Measurements from ENCODE around the gene RCSD1. TPM values are rescaled to one million over a fixed set of nuclear protein-coding genes. Genes with fewer than 3 reads are reported as not detected.

Gene RCSD1, protein sequence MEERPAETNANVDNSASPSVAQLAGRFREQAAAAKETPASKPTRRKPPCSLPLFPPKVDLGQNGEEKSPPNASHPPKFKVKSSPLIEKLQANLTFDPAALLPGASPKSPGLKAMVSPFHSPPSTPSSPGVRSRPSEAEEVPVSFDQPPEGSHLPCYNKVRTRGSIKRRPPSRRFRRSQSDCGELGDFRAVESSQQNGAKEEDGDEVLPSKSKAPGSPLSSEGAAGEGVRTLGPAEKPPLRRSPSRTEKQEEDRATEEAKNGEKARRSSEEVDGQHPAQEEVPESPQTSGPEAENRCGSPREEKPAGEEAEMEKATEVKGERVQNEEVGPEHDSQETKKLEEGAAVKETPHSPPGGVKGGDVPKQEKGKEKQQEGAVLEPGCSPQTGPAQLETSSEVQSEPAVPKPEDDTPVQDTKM
- total RNA-seq: 100 to 1,000 TPM; 101 to 126 (median 107) TPM
- total RNA-seq (2013): 125 TPM
- 16.5 to 317 (median 137) reads per million in 29 experiments for total RNA-seq

DNA sequence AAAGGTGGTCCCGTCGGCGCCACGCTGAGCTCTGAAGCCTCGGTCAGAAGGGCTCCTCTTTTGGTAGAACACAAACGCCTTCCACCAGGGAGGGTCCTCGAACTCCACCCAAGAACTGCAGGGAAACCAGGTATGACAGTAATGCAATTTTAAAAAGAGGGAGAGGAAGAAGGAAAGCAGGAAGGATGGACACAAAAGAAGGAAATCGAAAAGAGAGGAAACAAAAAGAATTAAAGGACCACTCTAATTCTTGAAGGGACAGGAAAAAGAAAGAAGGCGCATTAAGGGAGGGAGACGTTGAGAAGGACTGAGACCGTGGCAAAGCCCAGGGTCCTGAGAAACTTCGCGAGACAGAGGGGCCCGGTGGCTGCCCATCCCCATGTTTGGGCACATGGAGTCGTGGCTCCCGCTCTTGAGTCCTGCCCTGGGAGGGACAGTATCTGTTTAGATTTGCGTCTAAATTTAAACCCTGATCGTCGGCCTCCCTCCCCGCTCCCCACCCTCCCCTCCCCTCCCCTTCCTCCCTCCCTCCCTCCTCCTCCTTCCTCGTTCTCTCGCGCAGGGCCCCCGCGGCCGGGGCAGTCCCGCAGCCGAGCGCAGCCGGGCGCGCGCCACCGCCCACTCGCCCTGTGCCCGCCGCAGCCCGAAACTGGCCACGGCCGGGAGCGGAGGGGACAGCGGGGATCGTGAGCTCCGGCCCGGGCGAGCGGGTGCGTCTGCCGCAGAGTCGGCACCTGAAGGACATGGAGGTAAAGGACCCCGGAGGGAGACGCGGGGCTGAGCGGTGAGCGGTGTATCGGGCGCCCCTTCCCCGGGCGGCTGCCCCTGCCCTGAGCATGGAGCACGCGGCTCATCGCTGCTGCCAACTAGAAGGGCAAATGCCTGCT is at the start of gene RCSD1:
Gene RCSD1, plus strand, starts transcription at position 552 of the 887 bp plus-strand sequence. Its CDS starts 192 bp downstream, at position 744.
- peak within 1 kb of the TSS; percentile 91 to 95 (median 92) for H3K4me3 Mint-ChIP-seq
- no peaks in the 10 kb centered on the region for H3K27me3 Mint-ChIP-seq
- peak in 23 of 35 experiments; percentile 23 to 72 (median 43) for DNase-seq
- ChIA-PET CTCF (interaction anchor here (0.7 to 2.3 kb wide), 2 partner anchors 25 to 29 kb away, joined by 3 to 17 read pairs; no protein-coding TSS in a partner anchor), POLR2A (interaction anchor here in 1 of 2 donors (1.1 to 1.6 kb wide), 2 partner anchors 13 to 58 kb away, joined by 3 to 7 read pairs; no protein-coding TSS in a partner anchor)
- H3K9me3 ChIP-seq: no peaks in the 10 kb centered on the region
- peaks cover 68 to 80% (median 79%) of the 10 kb centered on the region in 3 donors for H3K4me1 Mint-ChIP-seq
- peak within 1 kb of the TSS; percentile 77 to 81 for H3K4me3 ChIP-seq (ENCODE audit: control insufficient read depth in 1 of 2, extremely low read depth in 1 of 2, low read length in 1 of 2)
- under 1% methylated on average over 44 of the region's 62 CpGs for WGBS (ENCODE audit: insufficient coverage)
- H3K27ac ChIP-seq (ENCODE audit: low read length): peak within 1 kb of the TSS; percentile 87
- H3K36me3 Mint-ChIP-seq: peaks cover 19% of the 10 kb centered on the region
- H3K27me3 ChIP-seq (replicated peaks in 1 of 2; ENCODE audit: control insufficient read depth in 2 of 2, extremely low read depth in 1 of 2, insufficient read depth in 2 of 2, low read length in 1 of 2): no peaks in the 10 kb centered on the region
- H3K27ac Mint-ChIP-seq: peak within 1 kb of the TSS; percentile 99
- peaks cover 0 to 13% of the 10 kb centered on the region in 2 donors for H3K36me3 ChIP-seq (ENCODE audit: control insufficient read depth in 2 of 2, extremely low read depth in 1 of 2, insufficient read depth in 1 of 2, low read length in 1 of 2)
- ATAC-seq (replicated peaks in 1 of 4): peak in 3 of 4 experiments; percentile 21 to 24 (median 22)
- H3K9me3 Mint-ChIP-seq: peaks cover 0 to 12% (median 4%) of the 10 kb centered on the region in 3 donors
- peaks cover 51 to 65% of the 10 kb centered on the region in 2 experiments for H3K4me1 ChIP-seq (ENCODE audit: control insufficient read depth in 1 of 2, extremely low read depth in 1 of 2, insufficient read depth in 2 of 2, low read length in 2 of 2)

DNA sequence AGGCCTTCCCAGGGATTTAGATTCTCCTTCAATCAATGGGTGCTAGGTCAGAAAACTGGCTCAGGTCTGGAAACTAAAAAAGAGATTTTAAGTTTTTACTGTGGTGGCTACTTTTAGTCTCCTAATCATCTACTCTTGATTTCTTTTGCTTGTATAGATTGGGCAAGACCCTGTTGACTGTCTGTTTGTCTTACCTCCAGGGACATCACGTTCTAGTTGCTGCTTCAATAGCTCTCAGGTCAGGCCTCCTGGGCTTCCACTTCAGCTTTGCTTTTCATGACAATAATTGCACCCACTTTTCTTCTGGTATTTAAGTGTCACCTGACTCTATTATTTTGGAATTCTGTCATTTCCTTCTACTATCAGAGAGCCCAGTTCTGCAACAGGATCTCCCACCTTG is 48.0 kb upstream of the RCSD1 start:
- H3K4me3 ChIP-seq (ENCODE audit: control insufficient read depth in 1 of 2, extremely low read depth in 1 of 2, low read length in 1 of 2): no peak overlapping the region
- Mint-ChIP-seq H3K27me3 (peaks cover 0 to 3% of the 10 kb centered on the region in 2 donors), H3K4me3 (no peak overlapping the region), H3K4me1 (no peaks in the 10 kb centered on the region), H3K9me3 (no peaks in the 10 kb centered on the region), H3K36me3 (no peaks in the 10 kb centered on the region), H3K27ac (no peak overlapping the region)
- no peak overlapping the region for H3K27ac ChIP-seq (ENCODE audit: low read length)
- POLR2A ChIA-PET: no interaction called here
- H3K27me3 ChIP-seq (replicated peaks in 1 of 2; ENCODE audit: control insufficient read depth in 2 of 2, extremely low read depth in 1 of 2, insufficient read depth in 2 of 2, low read length in 1 of 2): peaks cover 0 to 4% of the 10 kb centered on the region in 2 experiments
- no peaks in the 10 kb centered on the region for H3K9me3 ChIP-seq
- no peaks in the 10 kb centered on the region for H3K4me1 ChIP-seq (ENCODE audit: control insufficient read depth in 1 of 2, extremely low read depth in 1 of 2, insufficient read depth in 2 of 2, low read length in 2 of 2)
- CTCF ChIA-PET: no interaction called here
- ATAC-seq (replicated peaks in 1 of 4) (no peak), DNase-seq (no peak)
- H3K36me3 ChIP-seq (ENCODE audit: control insufficient read depth in 2 of 2, extremely low read depth in 1 of 2, insufficient read depth in 1 of 2, low read length in 1 of 2): no peaks in the 10 kb centered on the region
- 86% methylated on average over 1 of the region's 1 CpG for WGBS (ENCODE audit: insufficient coverage)

DNA sequence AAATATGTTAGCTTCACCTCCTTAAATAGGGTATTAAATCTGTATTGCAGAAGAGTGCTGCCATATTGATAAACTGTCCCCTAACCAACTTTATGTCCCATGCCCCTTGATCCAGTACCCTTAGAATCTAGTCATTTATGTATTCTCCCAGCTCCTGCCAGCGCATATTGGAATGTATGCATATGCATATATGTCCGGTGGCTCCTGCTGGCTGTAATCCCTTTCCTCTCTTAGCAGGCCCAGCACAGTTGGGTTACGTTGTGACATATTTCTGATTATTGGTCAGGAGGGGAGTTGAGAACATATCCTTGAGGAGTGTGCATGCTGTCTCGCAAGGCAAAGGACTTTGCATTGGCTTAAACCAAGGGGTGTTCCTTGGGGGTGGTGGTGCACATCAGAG is 47.3 kb upstream of the RCSD1 start:
- Mint-ChIP-seq H3K4me3 (no peak overlapping the region), H3K27ac (no peak overlapping the region), H3K4me1 (no peaks in the 10 kb centered on the region), H3K9me3 (no peaks in the 10 kb centered on the region), H3K27me3 (peaks cover 0 to 3% of the 10 kb centered on the region in 2 donors), H3K36me3 (no peaks in the 10 kb centered on the region)
- DNase-seq: no peak
- ATAC-seq (replicated peaks in 1 of 4): no peak
- Histone ChIP-seq H3K36me3 (ENCODE audit: control insufficient read depth in 2 of 2, extremely low read depth in 1 of 2, insufficient read depth in 1 of 2, low read length in 1 of 2) (no peaks in the 10 kb centered on the region), H3K4me3 (ENCODE audit: control insufficient read depth in 1 of 2, extremely low read depth in 1 of 2, low read length in 1 of 2) (no peak overlapping the region), H3K27ac (ENCODE audit: low read length) (no peak overlapping the region), H3K4me1 (ENCODE audit: control insufficient read depth in 1 of 2, extremely low read depth in 1 of 2, insufficient read depth in 2 of 2, low read length in 2 of 2) (no peaks in the 10 kb centered on the region), H3K9me3 (no peaks in the 10 kb centered on the region), H3K27me3 (replicated peaks in 1 of 2; ENCODE audit: control insufficient read depth in 2 of 2, extremely low read depth in 1 of 2, insufficient read depth in 2 of 2, low read length in 1 of 2) (peaks cover 0 to 4% of the 10 kb centered on the region in 2 experiments)
- WGBS (ENCODE audit: insufficient coverage): no CpG with 5 or more reads among the region's 4 CpGs
- CTCF ChIA-PET: no interaction called here
- POLR2A ChIA-PET: no interaction called here

DNA sequence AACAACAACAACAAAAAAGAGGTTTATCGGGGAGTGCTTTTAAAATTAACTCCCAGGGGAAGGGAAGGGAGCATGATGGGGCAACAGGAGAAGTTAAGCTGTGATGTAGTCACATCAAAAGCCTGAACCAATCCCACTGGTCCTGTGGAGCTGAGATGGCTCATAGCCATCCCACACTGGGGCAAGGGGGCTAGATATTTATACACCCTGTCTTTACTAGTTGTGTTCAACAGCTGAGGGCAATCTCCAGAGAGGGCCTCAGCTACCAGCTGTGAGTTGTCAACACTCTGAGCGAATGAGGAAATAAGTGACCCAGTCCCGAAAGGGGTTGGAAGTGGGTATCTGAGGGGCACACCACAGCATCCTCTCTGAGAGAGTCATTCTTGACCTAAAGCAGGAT is 45.5 kb upstream of the RCSD1 start:
- ATAC-seq (replicated peaks in 1 of 4): no peak
- CTCF ChIA-PET: interaction anchor here (0.7 to 1.0 kb wide), 2 partner anchors 16 to 206 kb away, joined by 3 to 4 read pairs; no protein-coding TSS in a partner anchor
- Histone ChIP-seq H3K4me3 (ENCODE audit: control insufficient read depth in 1 of 2, extremely low read depth in 1 of 2, low read length in 1 of 2) (no peak overlapping the region), H3K4me1 (ENCODE audit: control insufficient read depth in 1 of 2, extremely low read depth in 1 of 2, insufficient read depth in 2 of 2, low read length in 2 of 2) (no peaks in the 10 kb centered on the region), H3K9me3 (no peaks in the 10 kb centered on the region), H3K27ac (ENCODE audit: low read length) (no peak overlapping the region), H3K27me3 (replicated peaks in 1 of 2; ENCODE audit: control insufficient read depth in 2 of 2, extremely low read depth in 1 of 2, insufficient read depth in 2 of 2, low read length in 1 of 2) (peaks cover 0 to 5% of the 10 kb centered on the region in 2 experiments), H3K36me3 (ENCODE audit: control insufficient read depth in 2 of 2, extremely low read depth in 1 of 2, insufficient read depth in 1 of 2, low read length in 1 of 2) (no peaks in the 10 kb centered on the region)
- Mint-ChIP-seq H3K9me3 (no peaks in the 10 kb centered on the region), H3K36me3 (no peaks in the 10 kb centered on the region), H3K27ac (no peak overlapping the region), H3K27me3 (peaks cover 0 to under 1% of the 10 kb centered on the region in 2 donors), H3K4me3 (no peak overlapping the region), H3K4me1 (no peaks in the 10 kb centered on the region)
- WGBS (ENCODE audit: insufficient coverage): 90% methylated on average over 2 of the region's 3 CpGs
- POLR2A ChIA-PET: interaction anchor here in 1 of 2 donors (0.6 kb wide), 1 partner anchor 61 kb away, joined by 7 read pairs; no protein-coding TSS in a partner anchor
- DNase-seq: no peak

DNA sequence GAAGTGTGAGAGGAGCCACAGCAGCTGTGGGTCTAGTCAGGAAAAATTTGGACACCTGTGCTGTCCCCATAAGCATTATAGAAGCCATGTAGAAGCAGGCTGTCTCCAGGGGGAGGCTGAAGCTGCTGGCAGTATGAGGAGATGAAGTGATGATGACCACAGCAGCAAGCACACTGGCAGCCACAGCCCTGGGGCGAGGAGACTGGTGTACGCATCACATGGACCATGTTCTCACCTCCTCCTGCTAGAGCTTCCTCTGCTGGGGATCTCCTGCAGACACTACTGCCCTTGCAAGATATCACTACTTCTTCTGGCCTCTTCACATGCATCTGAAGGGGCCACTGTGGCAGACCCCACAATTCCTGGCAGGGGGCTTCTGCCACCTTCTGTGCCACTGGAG is 42.7 kb upstream of the RCSD1 start:
- Histone ChIP-seq H3K9me3 (no peaks in the 10 kb centered on the region), H3K27me3 (replicated peaks in 1 of 2; ENCODE audit: control insufficient read depth in 2 of 2, extremely low read depth in 1 of 2, insufficient read depth in 2 of 2, low read length in 1 of 2) (peaks cover 0 to 9% of the 10 kb centered on the region in 2 experiments), H3K27ac (ENCODE audit: low read length) (no peak overlapping the region), H3K36me3 (ENCODE audit: control insufficient read depth in 2 of 2, extremely low read depth in 1 of 2, insufficient read depth in 1 of 2, low read length in 1 of 2) (no peaks in the 10 kb centered on the region), H3K4me1 (ENCODE audit: control insufficient read depth in 1 of 2, extremely low read depth in 1 of 2, insufficient read depth in 2 of 2, low read length in 2 of 2) (no peaks in the 10 kb centered on the region), H3K4me3 (ENCODE audit: control insufficient read depth in 1 of 2, extremely low read depth in 1 of 2, low read length in 1 of 2) (no peak overlapping the region)
- DNase-seq: no peak
- CTCF ChIA-PET: no interaction called here
- POLR2A ChIA-PET: interaction anchor here in 1 of 2 donors (0.6 kb wide), 1 partner anchor 40 kb away, joined by 3 read pairs; no protein-coding TSS in a partner anchor
- H3K36me3 Mint-ChIP-seq: peaks cover 2% of the 10 kb centered on the region
- no peaks in the 10 kb centered on the region for H3K4me1 Mint-ChIP-seq
- H3K9me3 Mint-ChIP-seq: no peaks in the 10 kb centered on the region
- no peak for ATAC-seq (replicated peaks in 1 of 4)
- no peak overlapping the region for H3K27ac Mint-ChIP-seq
- H3K27me3 Mint-ChIP-seq: no peaks in the 10 kb centered on the region
- no peak overlapping the region for H3K4me3 Mint-ChIP-seq
- WGBS (ENCODE audit: insufficient coverage): no CpG with 5 or more reads among the region's 2 CpGs

DNA sequence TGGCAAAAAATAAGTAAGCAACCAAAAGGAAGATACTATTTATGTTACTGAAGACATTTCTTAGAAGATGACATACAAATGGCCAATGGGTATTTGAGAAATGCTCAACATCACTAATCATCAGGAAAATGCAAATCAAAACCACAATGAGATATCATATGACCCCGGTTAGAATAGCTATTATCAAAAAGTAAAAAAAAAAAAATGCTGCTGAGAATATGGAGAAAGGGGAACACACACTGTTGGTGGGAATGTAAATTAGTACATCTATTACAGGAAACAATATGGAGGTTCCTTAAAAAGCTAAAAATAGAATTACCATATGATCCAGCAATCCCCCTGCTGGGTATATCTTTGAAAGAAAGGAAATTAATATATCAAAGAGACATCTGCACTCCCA is 42.2 kb upstream of the RCSD1 start:
- Mint-ChIP-seq H3K9me3 (no peaks in the 10 kb centered on the region), H3K4me1 (no peaks in the 10 kb centered on the region), H3K4me3 (no peak overlapping the region), H3K27ac (no peak overlapping the region), H3K36me3 (peaks cover 4% of the 10 kb centered on the region), H3K27me3 (no peaks in the 10 kb centered on the region)
- H3K4me1 ChIP-seq (ENCODE audit: control insufficient read depth in 1 of 2, extremely low read depth in 1 of 2, insufficient read depth in 2 of 2, low read length in 2 of 2): no peaks in the 10 kb centered on the region
- peaks cover 0 to 9% of the 10 kb centered on the region in 2 experiments for H3K27me3 ChIP-seq (replicated peaks in 1 of 2; ENCODE audit: control insufficient read depth in 2 of 2, extremely low read depth in 1 of 2, insufficient read depth in 2 of 2, low read length in 1 of 2)
- no peak for DNase-seq
- no peak for ATAC-seq (replicated peaks in 1 of 4)
- no peaks in the 10 kb centered on the region for H3K9me3 ChIP-seq
- H3K4me3 ChIP-seq (ENCODE audit: control insufficient read depth in 1 of 2, extremely low read depth in 1 of 2, low read length in 1 of 2): no peak overlapping the region
- ChIA-PET CTCF (no interaction called here), POLR2A (interaction anchor here in 1 of 2 donors (0.6 to 0.7 kb wide), 2 partner anchors 39 to 83 kb away, joined by 3 read pairs; no protein-coding TSS in a partner anchor)
- no CpG with 5 or more reads among the region's 1 CpG for WGBS (ENCODE audit: insufficient coverage)
- no peak overlapping the region for H3K27ac ChIP-seq (ENCODE audit: low read length)
- no peaks in the 10 kb centered on the region for H3K36me3 ChIP-seq (ENCODE audit: control insufficient read depth in 2 of 2, extremely low read depth in 1 of 2, insufficient read depth in 1 of 2, low read length in 1 of 2)
